HEK293 (cell line): ENCODE data around the gene DVL1.

Experiments used
- BCL11A ChIP-seq: fragments of 450-650 bp; formaldehyde crosslinking; IDR thresholded peaks from 2 replicates; pipeline ENCODE4 v1.5.1; 2016; ENCODE audit warnings: low read depth, missing biosample characterization, missing genetic modification characterization
- HIC1 ChIP-seq: fragments of 450-650 bp; formaldehyde crosslinking; IDR thresholded peaks from 2 replicates; pipeline ENCODE4 v1.5.1; 2016; ENCODE audit warnings: missing biosample characterization, missing genetic modification characterization
- IKZF3 ChIP-seq: fragments of 450-650 bp; IDR thresholded peaks from 2 replicates; pipeline ENCODE4 v1.5.0; 2018; ENCODE audit warnings: missing biosample characterization, mild to moderate bottlenecking, missing genetic modification characterization, moderate library complexity
- KLF10 ChIP-seq: fragments of 450-650 bp; IDR thresholded peaks from 2 replicates; pipeline ENCODE4 v1.5.1; 2018; ENCODE audit warnings: missing biosample characterization, mild to moderate bottlenecking, missing genetic modification characterization
- KLF17 ChIP-seq: fragments of 450-650 bp; formaldehyde crosslinking; IDR thresholded peaks from 2 replicates; pipeline ENCODE4 v1.5.1; 2016; ENCODE audit warnings: missing biosample characterization, missing genetic modification characterization
- KLF8 ChIP-seq: fragments of 450-650 bp; formaldehyde crosslinking; IDR thresholded peaks from 2 replicates; pipeline ENCODE4 v1.5.1; 2016; ENCODE audit warnings: missing biosample characterization, missing genetic modification characterization
- KLF9 ChIP-seq: fragments of 450-650 bp; formaldehyde crosslinking; IDR thresholded peaks from 2 replicates; pipeline ENCODE4 v1.5.1; 2016; ENCODE audit warnings: missing biosample characterization, missing genetic modification characterization, low read depth
- MZF1 ChIP-seq: fragments of 450-650 bp; formaldehyde crosslinking; IDR thresholded peaks from 2 replicates; pipeline ENCODE4 v1.5.1; 2017; ENCODE audit warnings: missing biosample characterization, missing genetic modification characterization, borderline replicate concordance
- OSR2 ChIP-seq: fragments of 450-650 bp; formaldehyde crosslinking; IDR thresholded peaks from 2 replicates; pipeline ENCODE4 v1.5.1; 2016; ENCODE audit warnings: missing biosample characterization, missing genetic modification characterization
- SP3 ChIP-seq: fragments of 450-650 bp; formaldehyde crosslinking; IDR thresholded peaks from 2 replicates; pipeline ENCODE4 v1.5.1; 2016; ENCODE audit warnings: missing biosample characterization, missing genetic modification characterization
- SP7 ChIP-seq: fragments of 450-650 bp; formaldehyde crosslinking; IDR thresholded peaks from 2 replicates; pipeline ENCODE4 v1.5.1; 2016; ENCODE audit warnings: missing biosample characterization, missing genetic modification characterization
- WT1 ChIP-seq: fragments of 450-650 bp; formaldehyde crosslinking; IDR thresholded peaks from 2 replicates; pipeline ENCODE4 v1.5.1; 2016; ENCODE audit warnings: missing biosample characterization, missing genetic modification characterization
- YY1 ChIP-seq: fragments of 450-650 bp; formaldehyde crosslinking; IDR thresholded peaks from 2 replicates; pipeline ENCODE4 v1.5.1; 2018; ENCODE audit warnings: missing biosample characterization, missing genetic modification characterization
- ZBTB10 ChIP-seq: fragments of 450-650 bp; formaldehyde crosslinking; IDR thresholded peaks from 2 replicates; pipeline ENCODE4 v1.5.1; 2016; ENCODE audit warnings: missing biosample characterization, missing genetic modification characterization
- ZBTB17 ChIP-seq: fragments of 450-650 bp; formaldehyde crosslinking; IDR thresholded peaks from 2 replicates; pipeline ENCODE4 v1.5.1; 2016; ENCODE audit warnings: missing biosample characterization, missing genetic modification characterization
- ZBTB8A ChIP-seq: fragments of 450-650 bp; formaldehyde crosslinking; IDR thresholded peaks from 2 replicates; pipeline ENCODE4 v1.5.1; 2016; ENCODE audit warnings: missing biosample characterization, missing genetic modification characterization
- ZFHX2 ChIP-seq: fragments of 450-650 bp; formaldehyde crosslinking; conservative IDR thresholded peaks from 2 replicates; pipeline ENCODE4 v1.5.1; 2016; ENCODE audit warnings: missing biosample characterization, missing genetic modification characterization
- ZIC2 ChIP-seq: fragments of 450-650 bp; formaldehyde crosslinking; IDR thresholded peaks from 2 replicates; pipeline ENCODE4 v1.5.1; 2016; ENCODE audit warnings: missing biosample characterization, missing genetic modification characterization
- ZNF140 ChIP-seq: fragments of 450-650 bp; formaldehyde crosslinking; IDR thresholded peaks from 2 replicates; pipeline ENCODE4 v1.5.1; 2016; ENCODE audit warnings: missing biosample characterization, missing genetic modification characterization
- ZNF155 ChIP-seq: fragments of 450-650 bp; formaldehyde crosslinking; IDR thresholded peaks from 2 replicates; pipeline ENCODE4 v1.5.1; 2016; ENCODE audit warnings: missing biosample characterization, missing genetic modification characterization
- ZNF174 ChIP-seq: fragments of 450-650 bp; formaldehyde crosslinking; IDR thresholded peaks from 2 replicates; pipeline ENCODE4 v1.5.0; 2017; ENCODE audit warnings: missing biosample characterization, mild to moderate bottlenecking, missing genetic modification characterization
- ZNF202 ChIP-seq: fragments of 450-650 bp; formaldehyde crosslinking; IDR thresholded peaks from 2 replicates; pipeline ENCODE4 v1.5.1; 2016; ENCODE audit warnings: missing biosample characterization, missing genetic modification characterization, borderline replicate concordance
- ZNF23 ChIP-seq: fragments of 450-650 bp; formaldehyde crosslinking; IDR thresholded peaks from 2 replicates; pipeline ENCODE4 v1.5.1; 2016; ENCODE audit warnings: missing biosample characterization, missing genetic modification characterization, borderline replicate concordance
- ZNF292 ChIP-seq: fragments of 450-650 bp; formaldehyde crosslinking; IDR thresholded peaks from 2 replicates; pipeline ENCODE4 v1.5.1; 2016; ENCODE audit warnings: low read depth, missing biosample characterization, missing genetic modification characterization, borderline replicate concordance
- ZNF311 ChIP-seq: fragments of 450-650 bp; formaldehyde crosslinking; IDR thresholded peaks from 2 replicates; pipeline ENCODE4 v1.5.1; 2017; ENCODE audit warnings: missing biosample characterization, missing genetic modification characterization, borderline replicate concordance
- ZNF510 ChIP-seq: fragments of 450-650 bp; formaldehyde crosslinking; IDR thresholded peaks from 2 replicates; pipeline ENCODE4 v1.5.1; 2018; ENCODE audit warnings: mild to moderate bottlenecking, missing genetic modification characterization, missing biosample characterization; ENCODE audit not compliant: insufficient replicate concordance
- ZNF529 ChIP-seq: fragments of 450-650 bp; formaldehyde crosslinking; IDR thresholded peaks from 2 replicates; pipeline ENCODE4 v1.5.1; 2017; ENCODE audit warnings: missing genetic modification characterization, missing biosample characterization; ENCODE audit not compliant: insufficient replicate concordance
- ZNF530 ChIP-seq: fragments of 450-650 bp; formaldehyde crosslinking; IDR thresholded peaks from 2 replicates; pipeline ENCODE4 v1.5.1; 2016; ENCODE audit warnings: low read depth, missing biosample characterization, missing genetic modification characterization
- ZNF610 ChIP-seq: fragments of 450-650 bp; formaldehyde crosslinking; IDR thresholded peaks from 2 replicates; pipeline ENCODE4 v1.5.1; 2016; ENCODE audit warnings: missing biosample characterization, missing genetic modification characterization, borderline replicate concordance
- ZNF664 ChIP-seq: fragments of 450-650 bp; formaldehyde crosslinking; IDR thresholded peaks from 2 replicates; pipeline ENCODE4 v1.5.1; 2016; ENCODE audit warnings: missing biosample characterization, missing genetic modification characterization
- ZSCAN16 ChIP-seq: fragments of 450-650 bp; formaldehyde crosslinking; IDR thresholded peaks from 2 replicates; pipeline ENCODE4 v1.5.1; 2016; ENCODE audit warnings: missing biosample characterization, missing genetic modification characterization
- TF ChIP-seq, protein P1 (sequence below): fragments of 450-650 bp; formaldehyde crosslinking; IDR thresholded peaks from 2 replicates; pipeline ENCODE4 v1.5.1; 2016; ENCODE audit warnings: missing biosample characterization, missing genetic modification characterization
- TF ChIP-seq, protein P2 (sequence below): fragments of 450-650 bp; formaldehyde crosslinking; optimal IDR thresholded peaks from 2 replicates; pipeline ENCODE3; 2016; ENCODE audit warnings: missing biosample characterization, mild to moderate bottlenecking, missing genetic modification characterization

Gene DVL1

GRCh38 chr1:1318131-1318652, 31.0 kb downstream of the DVL1 start (continued):
- peak; percentile 64 for TF ChIP-seq ZBTB17 (tag by site-specific recombination)
- no peak for TF ChIP-seq ZNF311 (tag by site-specific recombination)
- peak; percentile 57 for TF ChIP-seq OSR2 (tag by site-specific recombination)
- TF ChIP-seq IKZF3 (tag by site-specific recombination) = peak; percentile 74
- TF ChIP-seq, protein P1, sequence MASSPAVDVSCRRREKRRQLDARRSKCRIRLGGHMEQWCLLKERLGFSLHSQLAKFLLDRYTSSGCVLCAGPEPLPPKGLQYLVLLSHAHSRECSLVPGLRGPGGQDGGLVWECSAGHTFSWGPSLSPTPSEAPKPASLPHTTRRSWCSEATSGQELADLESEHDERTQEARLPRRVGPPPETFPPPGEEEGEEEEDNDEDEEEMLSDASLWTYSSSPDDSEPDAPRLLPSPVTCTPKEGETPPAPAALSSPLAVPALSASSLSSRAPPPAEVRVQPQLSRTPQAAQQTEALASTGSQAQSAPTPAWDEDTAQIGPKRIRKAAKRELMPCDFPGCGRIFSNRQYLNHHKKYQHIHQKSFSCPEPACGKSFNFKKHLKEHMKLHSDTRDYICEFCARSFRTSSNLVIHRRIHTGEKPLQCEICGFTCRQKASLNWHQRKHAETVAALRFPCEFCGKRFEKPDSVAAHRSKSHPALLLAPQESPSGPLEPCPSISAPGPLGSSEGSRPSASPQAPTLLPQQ = 0 out of 2 replicates have a peak, but pooled peaks have one; percentile 33
- peak; percentile 87 for TF ChIP-seq SP7 (tag by site-specific recombination)
- no peak for TF ChIP-seq ZNF510 (tag by site-specific recombination)
- peak; percentile 91 for TF ChIP-seq ZBTB8A
- peak; percentile 96 for TF ChIP-seq WT1 (tag by site-specific recombination)
- no peak for TF ChIP-seq ZNF174 (tag by site-specific recombination)
- no peak for TF ChIP-seq ZNF202 (tag by site-specific recombination)
- TF ChIP-seq ZNF23 (tag by site-specific recombination) = no peak
- peak; percentile 70; the same call in 1 of the 2 replicates for TF ChIP-seq KLF8 (tag by site-specific recombination)
- TF ChIP-seq ZNF529 (tag by site-specific recombination) = no peak
- no peak for TF ChIP-seq ZNF140 (tag by site-specific recombination)
- TF ChIP-seq HIC1 (tag by site-specific recombination) = peak; percentile 86
- TF ChIP-seq ZIC2 (tag by site-specific recombination) = no peak
- TF ChIP-seq KLF17 (tag by site-specific recombination) = peak; percentile 84; the same call in 1 of the 2 replicates
- peak; percentile 67 for TF ChIP-seq KLF9 (tag by site-specific recombination)
- peak; percentile 98 for TF ChIP-seq ZSCAN16 (tag by site-specific recombination)
- TF ChIP-seq ZNF610 (tag by site-specific recombination) = 0 out of 2 replicates have a peak, but pooled peaks have one; percentile 12
- no peak for TF ChIP-seq ZNF155 (tag by site-specific recombination)
- peak; percentile 87 for TF ChIP-seq KLF10 (tag by site-specific recombination)
- TF ChIP-seq, protein P2, sequence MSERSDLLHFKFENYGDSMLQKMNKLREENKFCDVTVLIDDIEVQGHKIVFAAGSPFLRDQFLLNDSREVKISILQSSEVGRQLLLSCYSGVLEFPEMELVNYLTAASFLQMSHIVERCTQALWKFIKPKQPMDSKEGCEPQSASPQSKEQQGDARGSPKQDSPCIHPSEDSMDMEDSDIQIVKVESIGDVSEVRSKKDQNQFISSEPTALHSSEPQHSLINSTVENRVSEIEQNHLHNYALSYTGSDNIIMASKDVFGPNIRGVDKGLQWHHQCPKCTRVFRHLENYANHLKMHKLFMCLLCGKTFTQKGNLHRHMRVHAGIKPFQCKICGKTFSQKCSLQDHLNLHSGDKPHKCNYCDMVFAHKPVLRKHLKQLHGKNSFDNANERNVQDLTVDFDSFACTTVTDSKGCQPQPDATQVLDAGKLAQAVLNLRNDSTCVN (tag by site-specific recombination) = peak; percentile 3
- peak; percentile 42 for TF ChIP-seq SP3 (tag by site-specific recombination)
- peak; percentile 52; the same call in 1 of the 2 replicates for TF ChIP-seq ZNF664
- peak; percentile 67 for TF ChIP-seq ZFHX2
- no peak for TF ChIP-seq ZBTB10 (tag by site-specific recombination)
- peak; percentile 5; the same call in 1 of the 2 replicates for TF ChIP-seq BCL11A (tag by site-specific recombination)
- TF ChIP-seq ZNF292 (tag by site-specific recombination) = no peak
- TF ChIP-seq MZF1 = no peak; the same call in 1 of the 2 replicates
- no peak for TF ChIP-seq ZNF530 (tag by site-specific recombination)
- no peak for TF ChIP-seq YY1 (tag by site-specific recombination)
